Common myeloid progenitor, CD34-positive (primary cell): ENCODE measurements around the gene DENND5B.
A peak's percentile ranks its signal among the peaks of the same experiment; 100 is the strongest.
"Not testable (repeated sequence)": the region's sequence is repeated elsewhere in the genome, so short reads cannot be mapped to it uniquely, and the experiment has no call there.

Experiments
- CTCF ChIA-PET: fragments of 350-600 bp; sonication (Branson Sonifier 250); formaldehyde crosslinking; loops from one replicate; lab custom pipeline; 2021; ENCODE audit warnings: antibody characterized with exemption; lab: Charles Lee
- POLR2A ChIA-PET: fragments of 350-600 bp; sonication (Branson Sonifier 250); formaldehyde crosslinking; loops from one replicate; lab custom pipeline; 2021; ENCODE audit warnings: antibody characterized with exemption; lab: Charles Lee
- DNase-seq, 3 donors: peaks; one replicate each; pipeline versions ENCODE4 v3.0.0 to v3.0.0-alpha.2; 2013
- H3K27ac ChIP-seq, 2 experiments: 1 replicate in 1 of 2; 2 replicates in 1 of 2; pipeline ENCODE4 v1.7.0; 2013; ENCODE audit warnings: inconsistent platforms in 2 of 2, low read length in 2 of 2, mild to moderate bottlenecking in 2 of 2, low read depth in 1 of 2, moderate library complexity in 1 of 2; ENCODE audit not compliant: severe bottlenecking in 2 of 2, insufficient read depth in 1 of 2, poor library complexity in 1 of 2
- H3K27me3 ChIP-seq, 5 experiments: replicated peaks in 2 of 5; 1 replicate in 3 of 5; 2 replicates in 2 of 5; pipeline versions ENCODE4 v1.6.1 to v1.7.0; 2013; ENCODE audit warnings: low read length in 4 of 5, mild to moderate bottlenecking in 2 of 5, moderate library complexity in 2 of 5, inconsistent platforms in 1 of 5; ENCODE audit not compliant: insufficient read depth in 5 of 5, control insufficient read depth in 4 of 5
- H3K36me3 ChIP-seq, 4 experiments: 1 replicate in 2 of 4; 2 replicates in 2 of 4; pipeline versions ENCODE4 v1.6.1 to v1.7.0; 2013; ENCODE audit warnings: low read length in 3 of 4, control low read depth in 1 of 4, mild to moderate bottlenecking in 1 of 4; ENCODE audit not compliant: control insufficient read depth in 4 of 4, insufficient read depth in 4 of 4
- H3K4me1 ChIP-seq, 4 experiments: 1 replicate in 3 of 4; 2 replicates in 1 of 4; pipeline versions ENCODE4 v1.6.1 to v1.7.1; 2013; ENCODE audit warnings: low read length in 3 of 4, mild to moderate bottlenecking in 3 of 4, control low read depth in 1 of 4, inconsistent platforms in 1 of 4, moderate library complexity in 1 of 4; ENCODE audit not compliant: control insufficient read depth in 4 of 4, insufficient read depth in 4 of 4; ENCODE audit errors: control extremely low read depth in 1 of 4
- H3K4me3 ChIP-seq, 7 experiments: 1 replicate in 4 of 7; 2 replicates in 3 of 7; pipeline versions ENCODE4 v1.5.1 to v1.7.0; 2013; ENCODE audit warnings: mild to moderate bottlenecking in 7 of 7, low read length in 6 of 7, moderate library complexity in 6 of 7, inconsistent platforms in 2 of 7, low read depth in 2 of 7, control low read depth in 1 of 7; ENCODE audit not compliant: insufficient read depth in 4 of 7, control insufficient read depth in 1 of 7; ENCODE audit errors: extremely low read depth in 1 of 7
- H3K9me3 ChIP-seq, 5 experiments: 1 replicate in 4 of 5; 2 replicates in 1 of 5; pipeline versions ENCODE4 v1.6.1 to v1.7.1; 2013; ENCODE audit warnings: low read length in 4 of 5, mild to moderate bottlenecking in 2 of 5, inconsistent platforms in 1 of 5, low read depth in 1 of 5, moderate library complexity in 1 of 5; ENCODE audit not compliant: control insufficient read depth in 4 of 5, insufficient read depth in 2 of 5; ENCODE audit errors: control extremely low read depth in 1 of 5
- WGBS: methylation state at CpG from one replicate; pipeline ENCODE4 v1.1.5; 2013; ENCODE audit not compliant: insufficient coverage; 5-methylcytosine and 5-hydroxymethylcytosine counted together

DENND5B gene

GRCh38 chr12:31478425-31478824 lies 112.5 kb downstream of the DENND5B start:
- Histone ChIP-seq H3K27me3 (no peaks in the 10 kb centered on the region), H3K4me3 (no peak overlapping the region), H3K4me1 (no peaks in the 10 kb centered on the region), H3K27ac (no peak overlapping the region), H3K9me3 (no peaks in the 10 kb centered on the region), H3K36me3 (peaks cover 3 to 8% (median 7%) of the 10 kb centered on the region in 4 experiments)
- POLR2A ChIA-PET = no interaction called here
- CTCF ChIA-PET = no interaction called here
- no peak for DNase-seq
- WGBS = 95% methylated on average over 3 of the region's 5 CpGs

- H3K36me3 ChIP-seq = peaks cover 3 to 8% (median 7%) of the 10 kb centered on the region in 4 experiments
- POLR2A ChIA-PET = interaction anchor here (0.6 kb wide), 1 partner anchor 114 kb away, joined by 4 read pairs; no protein-coding TSS in a partner anchor
- H3K9me3 ChIP-seq = no peaks in the 10 kb centered on the region
- H3K27ac ChIP-seq = no peak overlapping the region
- H3K4me1 ChIP-seq = no peaks in the 10 kb centered on the region
- CTCF ChIA-PET = no interaction called here
- peak in 2 of 3 donors; percentile 13 for DNase-seq
- no peaks in the 10 kb centered on the region for H3K27me3 ChIP-seq
- no peak overlapping the region for H3K4me3 ChIP-seq
Observed at GRCh38 chr12:31477687-31478086, 113.2 kb downstream of the DENND5B start.

- H3K4me3 ChIP-seq = no peak overlapping the region
- H3K4me1 ChIP-seq = no peaks in the 10 kb centered on the region
- no peaks in the 10 kb centered on the region for H3K9me3 ChIP-seq
- H3K36me3 ChIP-seq = peaks cover 3 to 8% (median 7%) of the 10 kb centered on the region in 4 experiments
- ChIA-PET POLR2A (no interaction called here), CTCF (interaction anchor here (0.5 to 0.7 kb wide), 2 partner anchors 10 to 781 kb away, joined by 3 read pairs; partner anchors contain the start of gene IPO8)
- no peak overlapping the region for H3K27ac ChIP-seq
- WGBS = no CpG with 5 or more reads among the region's 4 CpGs
- no peaks in the 10 kb centered on the region for H3K27me3 ChIP-seq
- no peak for DNase-seq
Observed at GRCh38 chr12:31476437-31476836, 114.5 kb downstream of the DENND5B start.

GRCh38 chr12:31475610-31476009 lies 115.3 kb downstream of the DENND5B start:
- CTCF ChIA-PET, H3K36me3 ChIP-seq, H3K9me3 ChIP-seq, H3K27ac ChIP-seq, H3K4me1 ChIP-seq, H3K27me3 ChIP-seq, DNase-seq, H3K4me3 ChIP-seq: not testable (repeated sequence)
- 94% methylated on average over 4 of the region's 7 CpGs for WGBS
- POLR2A ChIA-PET = interaction anchor here (0.7 kb wide), 1 partner anchor 116 kb away, joined by 3 read pairs; no protein-coding TSS in a partner anchor

GRCh38 chr12:31474751-31475150 lies 116.2 kb downstream of the DENND5B start:
- Histone ChIP-seq H3K4me3 (no peak overlapping the region), H3K27ac (no peak overlapping the region), H3K36me3 (peaks cover 3 to 5% (median 4%) of the 10 kb centered on the region in 4 experiments), H3K27me3 (no peaks in the 10 kb centered on the region), H3K4me1 (no peaks in the 10 kb centered on the region), H3K9me3 (no peaks in the 10 kb centered on the region)
- no peak for DNase-seq
- ChIA-PET POLR2A (no interaction called here), CTCF (interaction anchor here (1.2 to 1.4 kb wide), 2 partner anchors 15 to 18 kb away, joined by 3 read pairs; no protein-coding TSS in a partner anchor)
- no CpG with 5 or more reads among the region's 2 CpGs for WGBS

- no peaks in the 10 kb centered on the region for H3K4me1 ChIP-seq
- ChIA-PET CTCF (no interaction called here), POLR2A (interaction anchor here (0.6 kb wide), 1 partner anchor 538 kb away, joined by 3 read pairs; no protein-coding TSS in a partner anchor)
- no peak for DNase-seq
- WGBS = 97% methylated on average over 6 of the region's 7 CpGs
- peaks cover 0 to 4% (median 0%) of the 10 kb centered on the region in 4 experiments for H3K36me3 ChIP-seq
- H3K4me3 ChIP-seq = no peak overlapping the region
- H3K27me3 ChIP-seq = no peaks in the 10 kb centered on the region
- H3K27ac ChIP-seq = no peak overlapping the region
- H3K9me3 ChIP-seq = no peaks in the 10 kb centered on the region
Observed at GRCh38 chr12:31471823-31472222, 119.1 kb downstream of the DENND5B start.

- 80% methylated on average over 3 of the region's 6 CpGs for WGBS
- Histone ChIP-seq H3K4me1 (no peaks in the 10 kb centered on the region), H3K27me3 (no peaks in the 10 kb centered on the region), H3K4me3 (no peak overlapping the region), H3K27ac (no peak overlapping the region), H3K9me3 (no peaks in the 10 kb centered on the region), H3K36me3 (peaks cover 0 to 4% (median 0%) of the 10 kb centered on the region in 4 experiments)
- no peak for DNase-seq
- POLR2A ChIA-PET = interaction anchor here (0.6 kb wide), 1 partner anchor 537 kb away, joined by 3 read pairs; no protein-coding TSS in a partner anchor
- CTCF ChIA-PET = no interaction called here
Observed at GRCh38 chr12:31471051-31471450, 119.9 kb downstream of the DENND5B start.
